ENCODE measurements around the gene DDIT4.
"Not testable (repeated sequence)": the region's sequence is repeated elsewhere in the genome, so short reads cannot be mapped to it uniquely, and the experiment has no call there.

Gene DDIT4

GRCh38 chr10:72267819-72268399 lies 5.8 kb upstream of the DDIT4 start:
- DNase-seq (ENCODE audit: low spot score) = no peak

- DNase-seq (ENCODE audit: low spot score) = not testable (repeated sequence)
Measured at GRCh38 chr10:72268475-72269200, 5.1 kb upstream of the DDIT4 start.

- no peak for DNase-seq (ENCODE audit: low spot score)
Measured at GRCh38 chr10:72270607-72271281, 3.0 kb upstream of the DDIT4 start.

GRCh38 chr10:72272689-72273409 lies 875 bp upstream of the DDIT4 start:
- peak; percentile 91 for DNase-seq (ENCODE audit: low spot score)

- no peak for DNase-seq (ENCODE audit: low spot score)
Measured at GRCh38 chr10:72274213-72274729, 547 bp downstream of the DDIT4 start.

- DNase-seq (ENCODE audit: low spot score) = peak; percentile 77
Measured at GRCh38 chr10:72274730-72275350, 1.1 kb downstream of the DDIT4 start.

GRCh38 chr10:72275351-72276012 lies 1.8 kb downstream of the DDIT4 start:
- DNase-seq (ENCODE audit: low spot score) = no peak

GRCh38 chr10:72276013-72276387 lies 2.3 kb downstream of the DDIT4 start:
- DNase-seq (ENCODE audit: low spot score) = peak; percentile 81

- peak; percentile 75 for DNase-seq (ENCODE audit: low spot score)
Measured at GRCh38 chr10:72276421-72277339, 3.0 kb downstream of the DDIT4 start.

GRCh38 chr10:72277340-72277995 lies 3.7 kb downstream of the DDIT4 start:
- no peak for DNase-seq (ENCODE audit: low spot score)

GRCh38 chr10:72277996-72278667 lies 4.4 kb downstream of the DDIT4 start:
- no peak for DNase-seq (ENCODE audit: low spot score)

- no peak for DNase-seq (ENCODE audit: low spot score)
Measured at GRCh38 chr10:72278668-72279393, 5.1 kb downstream of the DDIT4 start.

GRCh38 chr10:72279587-72279986 lies 5.9 kb downstream of the DDIT4 start:
- DNase-seq (ENCODE audit: low spot score) = not testable (repeated sequence)

GRCh38 chr10:72283131-72283530 lies 9.4 kb downstream of the DDIT4 start:
- no peak for DNase-seq (ENCODE audit: low spot score)

GRCh38 chr10:72285972-72286521 lies 12.3 kb downstream of the DDIT4 start:
- peak; percentile 72 for DNase-seq (ENCODE audit: low spot score)

GRCh38 chr10:72291019-72291532 lies 17.4 kb downstream of the DDIT4 start:
- DNase-seq (ENCODE audit: low spot score) = no peak

GRCh38 chr10:72292223-72292691 lies 18.5 kb downstream of the DDIT4 start:
- DNase-seq (ENCODE audit: low spot score) = peak; percentile 98
